Neuronal stem cell (in vitro differentiated cells): ENCODE data around the gene ZNF433.
"Not testable (repeated sequence)": the region's sequence is repeated elsewhere in the genome, so short reads cannot be mapped to it uniquely, and the experiment has no call there.

Source experiments
- DNase-seq: peaks from one replicate; pipeline ENCODE4 v3.0.0-alpha.2; 2013; ENCODE audit warnings: low spot score
- H2AFZ ChIP-seq: one replicate; pipeline ENCODE4 v1.6.1; 2013; ENCODE audit warnings: mild to moderate bottlenecking, low read length, inconsistent platforms
- H2AK5ac ChIP-seq: 2 replicates; pipeline ENCODE4 v1.6.1; 2013; ENCODE audit warnings: low read depth, mild to moderate bottlenecking, inconsistent platforms, low read length, moderate library complexity, mixed read lengths
- H2BK120ac ChIP-seq: 2 replicates; pipeline ENCODE4 v1.6.1; 2013; ENCODE audit warnings: low read depth, mild to moderate bottlenecking, inconsistent platforms, low read length, moderate library complexity, mixed read lengths
- H2BK12ac ChIP-seq: one replicate; pipeline ENCODE4 v1.6.1; 2013; ENCODE audit warnings: low read length, inconsistent platforms
- H2BK15ac ChIP-seq: 2 replicates; pipeline ENCODE4 v1.6.1; 2013; ENCODE audit warnings: mild to moderate bottlenecking, low read length, inconsistent platforms, mixed read lengths
- H2BK5ac ChIP-seq: one replicate; pipeline ENCODE4 v1.6.1; 2013; ENCODE audit warnings: inconsistent platforms, mild to moderate bottlenecking, low read length, moderate library complexity
- H3K14ac ChIP-seq: one replicate; pipeline ENCODE4 v1.6.1; 2013; ENCODE audit warnings: low read length, inconsistent platforms
- H3K18ac ChIP-seq: 2 replicates; pipeline ENCODE4 v1.6.1; 2013; ENCODE audit warnings: low read length, inconsistent platforms
- H3K23ac ChIP-seq: 2 replicates; pipeline ENCODE4 v1.6.1; 2013; ENCODE audit warnings: low read depth, mild to moderate bottlenecking, mixed read lengths, low read length, inconsistent platforms; ENCODE audit not compliant: poor library complexity
- H3K27ac ChIP-seq: replicated peaks from 3 replicates; pipeline ENCODE4 v1.5.1; 2013; ENCODE audit warnings: low read length, inconsistent platforms
- H3K27me3 ChIP-seq, 3 experiments: 2 replicates each; pipeline ENCODE4 v1.6.1; 2013; ENCODE audit warnings: low read length in 3 of 3, mild to moderate bottlenecking in 2 of 3, inconsistent platforms in 1 of 3, low read depth in 1 of 3, mixed read lengths in 1 of 3, moderate library complexity in 1 of 3; ENCODE audit not compliant: control insufficient read depth in 3 of 3, insufficient read depth in 3 of 3
- H3K36me3 ChIP-seq, 2 donors: replicated peaks in 1 of 2; 2 replicates each; pipeline ENCODE4 v1.6.1; 2013; ENCODE audit warnings: low read length in 2 of 2; ENCODE audit not compliant: control insufficient read depth in 2 of 2, insufficient read depth in 2 of 2
- H3K4ac ChIP-seq: 2 replicates; pipeline ENCODE4 v1.6.1; 2013; ENCODE audit warnings: inconsistent platforms, mild to moderate bottlenecking, low read length, moderate library complexity
- H3K4me1 ChIP-seq, 2 donors: 1 replicate in 1 of 2; 2 replicates in 1 of 2; pipeline ENCODE4 v1.6.1; 2013; ENCODE audit warnings: low read length in 2 of 2, low read depth in 1 of 2; ENCODE audit not compliant: control insufficient read depth in 2 of 2, insufficient read depth in 1 of 2
- H3K4me2 ChIP-seq: one replicate; pipeline ENCODE4 v1.6.1; 2013; ENCODE audit warnings: mild to moderate bottlenecking, low read length, inconsistent platforms; ENCODE audit not compliant: insufficient read depth, poor library complexity, severe bottlenecking
- H3K4me3 ChIP-seq, 2 donors: 2 replicates each; pipeline ENCODE4 v1.5.1; 2013; ENCODE audit warnings: low read length in 2 of 2, mild to moderate bottlenecking in 2 of 2, inconsistent platforms in 1 of 2, moderate library complexity in 1 of 2
- H3K79me1 ChIP-seq: one replicate; pipeline ENCODE4 v1.6.1; 2013; ENCODE audit warnings: low read depth, mild to moderate bottlenecking, inconsistent platforms, low read length, moderate library complexity
- H3K9ac ChIP-seq: one replicate; pipeline ENCODE4 v1.6.1; 2013; ENCODE audit warnings: mild to moderate bottlenecking, low read depth, low read length, inconsistent platforms; ENCODE audit not compliant: poor library complexity
- H3K9me3 ChIP-seq, 2 donors: replicated peaks in 1 of 2; 2 replicates each; pipeline versions ENCODE3 to v1.6.1; 2013; ENCODE audit warnings: low read length in 2 of 2, mild to moderate bottlenecking in 2 of 2, inconsistent platforms in 1 of 2, low read depth in 1 of 2, mixed read lengths in 1 of 2, moderate library complexity in 1 of 2; ENCODE audit not compliant: control insufficient read depth in 2 of 2, insufficient read depth in 1 of 2
- H4K8ac ChIP-seq: one replicate; pipeline ENCODE4 v1.6.1; 2013; ENCODE audit warnings: low read depth, mild to moderate bottlenecking, inconsistent platforms, low read length, moderate library complexity
- H4K91ac ChIP-seq: one replicate; pipeline ENCODE4 v1.6.1; 2013; ENCODE audit warnings: low read length, low read depth, mild to moderate bottlenecking, inconsistent platforms; ENCODE audit not compliant: poor library complexity
- WGBS, 2 donors: extraction: QIAGEN DNeasy Blood & Tissue Kit; methylation state at CpG; one replicate each; pipeline ENCODE4 v1.1.7; 2013; ENCODE audit warnings: missing lambda C conversion rate in 2 of 2, mixed read lengths in 1 of 2; ENCODE audit not compliant: insufficient read length in 2 of 2, insufficient replicate concordance in 1 of 2; ENCODE audit errors: extremely low coverage in 2 of 2; 5-methylcytosine and 5-hydroxymethylcytosine counted together

The ZNF433 gene

DNA sequence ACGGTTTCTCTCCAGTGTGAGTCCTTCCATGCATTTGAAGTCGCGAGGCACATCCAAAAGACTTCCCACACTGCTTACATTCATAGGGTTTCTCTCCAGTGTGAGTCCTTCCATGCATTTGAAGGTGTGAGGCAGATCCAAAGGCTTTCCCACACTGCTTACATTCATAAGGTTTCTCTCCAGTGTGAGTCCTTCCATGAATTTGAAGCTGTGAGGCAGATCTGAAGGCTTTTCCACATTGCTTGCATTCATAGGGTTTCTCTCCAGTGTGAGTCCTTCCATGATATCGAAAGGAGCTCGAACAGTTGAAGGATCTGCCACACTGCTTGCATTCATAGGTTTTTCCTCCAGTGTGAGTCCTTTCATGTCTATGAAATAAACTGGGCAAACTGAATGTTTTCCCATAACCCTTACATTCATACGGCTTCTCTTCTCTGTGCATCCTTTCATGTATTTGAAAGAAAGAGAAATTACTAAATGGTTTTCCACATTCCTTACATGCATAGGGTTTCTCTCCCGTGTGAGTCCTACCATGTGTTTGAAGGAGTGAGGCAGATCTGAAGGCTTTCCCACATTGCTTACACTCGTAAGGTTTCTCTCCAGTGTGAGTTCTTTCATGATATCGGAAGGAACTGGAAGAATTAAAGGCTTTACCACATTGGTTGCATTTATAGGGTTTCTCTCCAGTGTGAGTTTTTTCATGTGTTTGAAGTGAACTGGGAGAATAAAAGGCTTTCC lies 20.3 kb downstream of the ZNF433 start:
- no peak overlapping the region for H2BK120ac ChIP-seq
- H3K9ac ChIP-seq = no peak overlapping the region
- H2AFZ ChIP-seq = no peak overlapping the region
- no peak overlapping the region for H3K14ac ChIP-seq
- no peak overlapping the region for H4K8ac ChIP-seq
- peaks cover 44 to 88% of the 10 kb centered on the region in 2 donors for H3K36me3 ChIP-seq
- no peak overlapping the region for H3K27ac ChIP-seq
- DNase-seq = no peak
- H3K4me3 ChIP-seq = no peak overlapping the region
- H3K27me3 ChIP-seq = no peaks in the 10 kb centered on the region
- no peak overlapping the region for H3K4me2 ChIP-seq
- no CpG with 5 or more reads among the region's 9 CpGs for WGBS, 2 donors
- no peak overlapping the region for H2AK5ac ChIP-seq
- peaks cover 2% of the 10 kb centered on the region for H3K79me1 ChIP-seq
- no peak overlapping the region for H3K23ac ChIP-seq
- H3K18ac ChIP-seq = no peak overlapping the region
- no peak overlapping the region for H3K4ac ChIP-seq
- H2BK15ac ChIP-seq = no peak overlapping the region
- no peak overlapping the region for H2BK12ac ChIP-seq
- no peak overlapping the region for H4K91ac ChIP-seq
- H3K4me1 ChIP-seq = no peaks in the 10 kb centered on the region
- no peak overlapping the region for H2BK5ac ChIP-seq
- H3K9me3 ChIP-seq = peaks cover 48 to 94% of the 10 kb centered on the region in 2 donors

DNA sequence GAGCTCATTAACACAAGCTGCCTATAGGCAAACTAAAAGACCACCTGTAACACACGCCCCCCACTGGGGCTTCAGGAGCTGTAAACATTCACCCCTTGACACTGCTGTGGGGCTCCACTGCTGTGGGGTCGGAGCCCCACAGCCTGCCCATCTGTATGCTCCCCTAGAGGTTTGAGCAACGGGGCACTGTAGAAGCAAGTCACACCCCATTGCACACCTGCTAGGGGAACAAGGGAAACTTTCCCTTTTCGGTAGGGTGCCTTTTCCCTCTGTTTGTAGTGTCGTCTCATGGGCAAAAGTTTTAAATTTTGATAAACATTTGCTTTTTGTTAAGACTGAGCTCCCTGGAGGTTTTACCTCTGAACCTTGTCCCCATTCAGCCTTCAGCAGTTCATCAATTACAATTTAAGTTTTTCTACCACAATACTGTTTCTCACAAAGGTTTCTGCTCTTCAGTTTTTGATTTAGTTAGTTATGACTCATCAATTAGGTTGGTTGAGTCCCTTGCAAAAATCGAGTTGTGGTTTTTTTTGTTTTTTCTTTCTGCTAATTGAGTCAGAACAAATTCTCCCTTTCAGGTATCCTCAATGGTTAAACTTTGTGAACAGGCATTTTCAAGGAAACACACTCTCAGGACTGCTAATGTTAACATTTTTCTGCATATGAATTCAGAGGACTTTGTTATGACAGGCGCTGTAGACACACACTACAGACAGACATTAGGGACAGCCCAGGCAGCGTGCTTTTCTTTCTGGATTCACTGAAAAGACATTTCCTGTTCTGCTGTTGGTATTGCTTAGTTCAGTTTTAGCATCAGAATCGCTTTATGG lies 35.1 kb downstream of the ZNF433 start:
- Histone ChIP-seq H3K14ac (no peak overlapping the region), H3K18ac (no peak overlapping the region), H4K8ac (no peak overlapping the region), H3K4me3 (no peak overlapping the region), H3K9ac (no peak overlapping the region), H3K36me3 (peaks cover 15 to 48% of the 10 kb centered on the region in 2 donors), H2BK15ac (no peak overlapping the region), H2BK120ac (no peak overlapping the region), H2AK5ac (no peak overlapping the region), H3K27ac (no peak overlapping the region), H2AFZ (no peak overlapping the region), H2BK12ac (no peak overlapping the region), H3K4me2 (no peak overlapping the region), H3K79me1 (peaks cover 2% of the 10 kb centered on the region), H3K23ac (no peak overlapping the region), H3K27me3 (no peaks in the 10 kb centered on the region), H3K9me3 (peaks cover 10 to 53% of the 10 kb centered on the region in 2 donors), H3K4me1 (no peaks in the 10 kb centered on the region), H4K91ac (no peak overlapping the region), H2BK5ac (no peak overlapping the region), H3K4ac (no peak overlapping the region)
- no peak for DNase-seq
- no CpG with 5 or more reads among the region's 9 CpGs for WGBS, 2 donors

- no peaks in the 10 kb centered on the region for H3K4me1 ChIP-seq
- DNase-seq = no peak
- no peak overlapping the region for H2AK5ac ChIP-seq
Measured at GRCh38 chr19:11995174-11995573, 40.3 kb downstream of the ZNF433 start.

DNA sequence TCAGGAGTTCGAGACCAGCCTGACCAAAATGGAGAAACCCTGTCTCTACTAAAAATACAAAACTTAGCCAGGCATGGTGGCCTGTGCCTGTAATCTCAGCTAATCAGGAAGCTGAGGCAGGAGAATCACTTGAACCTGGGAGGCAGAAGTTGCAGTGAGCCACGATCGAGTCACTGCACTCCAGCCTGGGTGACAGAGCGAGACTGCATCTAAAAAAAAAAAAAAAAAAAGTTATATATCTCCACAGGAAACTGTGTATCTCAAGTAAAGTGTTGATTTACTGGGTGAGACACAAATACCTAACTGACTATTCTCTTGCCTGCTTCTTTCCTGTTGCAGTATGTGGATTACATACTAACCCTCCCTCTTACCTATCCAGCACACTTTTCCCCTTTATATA lies 43.6 kb downstream of the ZNF433 start:
- Histone ChIP-seq H3K9me3 (peaks cover 7 to 51% of the 10 kb centered on the region in 2 donors), H3K36me3 (peaks cover 7 to 55% of the 10 kb centered on the region in 2 donors)
- H2BK12ac ChIP-seq, H3K4ac ChIP-seq, H3K18ac ChIP-seq, H3K9ac ChIP-seq, H3K4me2 ChIP-seq, H2BK120ac ChIP-seq, H3K27me3 ChIP-seq, H2BK15ac ChIP-seq, H3K14ac ChIP-seq, H2AFZ ChIP-seq, H4K8ac ChIP-seq, H3K4me3 ChIP-seq, H4K91ac ChIP-seq, H3K23ac ChIP-seq, H2BK5ac ChIP-seq, H3K27ac ChIP-seq, H2AK5ac ChIP-seq, DNase-seq, H3K79me1 ChIP-seq, H3K4me1 ChIP-seq: not testable (repeated sequence)
- no CpG with 5 or more reads among the region's 4 CpGs for WGBS, 2 donors

More at GRCh38 chr19:11995174-11995573, 40.3 kb downstream of the ZNF433 start:
- Histone ChIP-seq H3K23ac (no peak overlapping the region), H2BK12ac (no peak overlapping the region), H3K14ac (no peak overlapping the region), H3K9ac (no peak overlapping the region), H2BK120ac (no peak overlapping the region), H3K36me3 (peaks cover 10 to 57% of the 10 kb centered on the region in 2 donors), H4K91ac (no peak overlapping the region), H3K79me1 (peaks cover 4% of the 10 kb centered on the region), H3K27ac (no peak overlapping the region), H3K4me2 (no peak overlapping the region), H2BK5ac (no peak overlapping the region), H2BK15ac (no peak overlapping the region), H3K27me3 (no peaks in the 10 kb centered on the region), H3K18ac (no peak overlapping the region), H4K8ac (no peak overlapping the region), H2AFZ (no peak overlapping the region), H3K9me3 (peaks cover 7 to 62% of the 10 kb centered on the region in 2 donors), H3K4me3 (no peak overlapping the region), H3K4ac (no peak overlapping the region)
- WGBS, 2 donors = no CpG with 5 or more reads among the region's 1 CpG
